HEK293 (cell line): ENCODE data around the gene AGRN.

Source experiments
- ATF2 ChIP-seq: fragments of 450-650 bp; formaldehyde crosslinking; IDR thresholded peaks from 2 replicates; pipeline ENCODE4 v1.5.1; 2016; ENCODE audit warnings: missing biosample characterization, missing genetic modification characterization, low read depth
- CTCF ChIP-seq: fragments of 450-650 bp; formaldehyde crosslinking; IDR thresholded peaks from 2 replicates; pipeline ENCODE4 v1.5.1; 2016; ENCODE audit warnings: missing biosample characterization, missing genetic modification characterization
- RBAK ChIP-seq: fragments of 450-650 bp; formaldehyde crosslinking; IDR thresholded peaks from 2 replicates; pipeline ENCODE4 v1.5.1; 2016; ENCODE audit warnings: missing biosample characterization, missing genetic modification characterization
- REST ChIP-seq: fragments of 450-650 bp; formaldehyde crosslinking; IDR thresholded peaks from 2 replicates; pipeline ENCODE4 v1.5.1; 2016; ENCODE audit warnings: missing biosample characterization, missing genetic modification characterization
- ZFHX2 ChIP-seq: fragments of 450-650 bp; formaldehyde crosslinking; conservative IDR thresholded peaks from 2 replicates; pipeline ENCODE4 v1.5.1; 2016; ENCODE audit warnings: missing biosample characterization, missing genetic modification characterization
- ZNF2 ChIP-seq: fragments of 450-650 bp; formaldehyde crosslinking; IDR thresholded peaks from 2 replicates; pipeline ENCODE4 v1.5.1; 2016; ENCODE audit warnings: missing biosample characterization, missing genetic modification characterization
- ZNF544 ChIP-seq: fragments of 450-650 bp; formaldehyde crosslinking; IDR thresholded peaks from 2 replicates; pipeline ENCODE4 v1.5.0; 2017; ENCODE audit warnings: missing biosample characterization, missing genetic modification characterization
- ZNF580 ChIP-seq: fragments of 450-650 bp; formaldehyde crosslinking; IDR thresholded peaks from 2 replicates; pipeline ENCODE4 v1.5.1; 2016; ENCODE audit warnings: missing biosample characterization, missing genetic modification characterization
- ZNF704 ChIP-seq: fragments of 450-650 bp; formaldehyde crosslinking; IDR thresholded peaks from 2 replicates; pipeline ENCODE4 v1.5.1; 2016; ENCODE audit warnings: missing biosample characterization, missing genetic modification characterization
- ZSCAN18 ChIP-seq: fragments of 450-650 bp; formaldehyde crosslinking; IDR thresholded peaks from 2 replicates; pipeline ENCODE4 v1.5.1; 2016; ENCODE audit warnings: missing biosample characterization, missing genetic modification characterization

GRCh38 chr1:971751-972506, 48.0 kb upstream of the AGRN start:
- no peak for TF ChIP-seq ZSCAN18
- TF ChIP-seq CTCF (tag by site-specific recombination), result no peak
- TF ChIP-seq ZFHX2 (tag by site-specific recombination), result no peak
- TF ChIP-seq ZNF580, result no peak
- TF ChIP-seq RBAK (tag by site-specific recombination), result no peak
- TF ChIP-seq ZNF704, result no peak
- no peak for TF ChIP-seq ZNF2 (tag by site-specific recombination)
- no peak for TF ChIP-seq REST (tag by site-specific recombination)
- TF ChIP-seq ZNF544, result no peak
- no peak for TF ChIP-seq ATF2 (tag by site-specific recombination)
